Activated gamma-delta T cell treated with Interleukin-2 at 50 U/mL for 16 hours (primary cell): Measurements from ENCODE around the gene FCRL6.

ENCODE experiments used
- DNase-seq: peaks from one replicate; pipeline ENCODE4 v3.0.0-alpha.2; 2020

The FCRL6 gene, protein sequence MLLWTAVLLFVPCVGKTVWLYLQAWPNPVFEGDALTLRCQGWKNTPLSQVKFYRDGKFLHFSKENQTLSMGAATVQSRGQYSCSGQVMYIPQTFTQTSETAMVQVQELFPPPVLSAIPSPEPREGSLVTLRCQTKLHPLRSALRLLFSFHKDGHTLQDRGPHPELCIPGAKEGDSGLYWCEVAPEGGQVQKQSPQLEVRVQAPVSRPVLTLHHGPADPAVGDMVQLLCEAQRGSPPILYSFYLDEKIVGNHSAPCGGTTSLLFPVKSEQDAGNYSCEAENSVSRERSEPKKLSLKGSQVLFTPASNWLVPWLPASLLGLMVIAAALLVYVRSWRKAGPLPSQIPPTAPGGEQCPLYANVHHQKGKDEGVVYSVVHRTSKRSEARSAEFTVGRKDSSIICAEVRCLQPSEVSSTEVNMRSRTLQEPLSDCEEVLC

GRCh38 chr1:159802111-159802510 lies at the start of gene FCRL6:
Gene FCRL6 (plus strand): TSS chr1:159802360. CDS start chr1:159802425, 65 bp downstream.
- DNase-seq, result no peak

DNA sequence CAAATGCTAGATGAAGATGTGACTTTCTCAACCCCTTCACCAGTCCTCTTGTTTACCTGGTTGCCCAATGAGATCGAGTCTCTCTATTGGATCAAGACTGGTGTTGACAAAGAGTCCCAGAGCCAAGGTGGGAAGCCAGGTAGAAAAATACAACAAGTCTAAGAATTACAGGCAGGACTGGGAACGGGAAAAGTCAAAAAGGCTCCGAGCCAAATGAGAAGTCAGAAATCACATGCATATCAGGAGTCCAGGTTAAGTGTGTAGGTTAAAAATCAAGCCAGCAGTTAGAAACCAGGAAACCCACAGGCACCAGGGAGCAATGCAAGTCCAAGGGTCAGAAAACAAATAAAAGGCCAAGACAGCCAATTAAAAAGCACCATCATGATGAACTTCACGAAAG lies 48.8 kb upstream of the FCRL6 start:
- DNase-seq, result no peak

DNA sequence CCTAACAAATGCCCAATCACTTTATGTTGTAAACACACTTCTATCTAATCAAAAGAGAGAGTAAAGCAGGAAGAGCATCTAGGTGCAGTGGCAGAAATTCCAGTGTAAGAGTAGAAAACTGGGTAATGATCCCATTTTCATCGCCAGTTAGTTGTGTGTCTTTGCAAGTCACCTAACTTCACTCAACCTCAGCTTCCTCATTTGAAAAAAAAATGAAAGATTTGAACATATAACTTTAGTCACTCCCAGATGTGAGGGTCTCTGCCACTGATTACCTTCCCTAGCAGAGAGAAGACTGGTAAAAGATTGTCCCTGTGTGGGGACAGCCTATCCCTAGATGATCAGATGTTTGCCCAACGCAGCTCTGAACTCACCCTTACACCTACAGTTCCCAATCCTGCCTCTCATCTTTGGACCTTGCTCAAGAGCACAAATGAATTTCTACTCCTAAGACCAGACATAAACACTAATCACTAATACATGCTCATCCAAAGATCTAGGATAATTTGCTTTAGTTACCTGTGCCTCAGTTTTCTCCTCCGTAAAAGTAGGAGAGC lies 46.6 kb upstream of the FCRL6 start:
- no peak for DNase-seq

GRCh38 chr1:159756397-159756796 lies 45.8 kb upstream of the FCRL6 start:
- no peak for DNase-seq

GRCh38 chr1:159763686-159764085 lies 38.5 kb upstream of the FCRL6 start:
- no peak for DNase-seq

DNA sequence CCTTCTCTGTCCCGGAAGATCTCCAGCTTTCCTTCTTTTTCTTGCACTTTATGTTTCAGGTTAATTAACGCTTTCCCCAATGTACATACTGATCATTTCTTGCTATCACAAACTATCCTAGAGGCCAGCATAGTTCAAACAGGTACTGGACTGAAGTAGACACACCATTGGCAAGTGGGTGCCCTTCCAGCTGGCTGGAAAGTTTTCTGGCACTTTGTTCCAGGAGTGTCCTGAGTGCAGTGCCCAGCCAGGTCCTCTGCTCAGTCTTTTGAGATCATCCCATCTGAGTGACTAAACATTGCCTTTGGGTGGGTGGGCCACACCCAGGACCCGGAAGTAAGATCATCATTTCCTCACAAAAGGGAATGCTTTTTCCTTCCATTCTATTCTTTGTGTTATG lies 36.4 kb upstream of the FCRL6 start:
- DNase-seq, result no peak

DNA sequence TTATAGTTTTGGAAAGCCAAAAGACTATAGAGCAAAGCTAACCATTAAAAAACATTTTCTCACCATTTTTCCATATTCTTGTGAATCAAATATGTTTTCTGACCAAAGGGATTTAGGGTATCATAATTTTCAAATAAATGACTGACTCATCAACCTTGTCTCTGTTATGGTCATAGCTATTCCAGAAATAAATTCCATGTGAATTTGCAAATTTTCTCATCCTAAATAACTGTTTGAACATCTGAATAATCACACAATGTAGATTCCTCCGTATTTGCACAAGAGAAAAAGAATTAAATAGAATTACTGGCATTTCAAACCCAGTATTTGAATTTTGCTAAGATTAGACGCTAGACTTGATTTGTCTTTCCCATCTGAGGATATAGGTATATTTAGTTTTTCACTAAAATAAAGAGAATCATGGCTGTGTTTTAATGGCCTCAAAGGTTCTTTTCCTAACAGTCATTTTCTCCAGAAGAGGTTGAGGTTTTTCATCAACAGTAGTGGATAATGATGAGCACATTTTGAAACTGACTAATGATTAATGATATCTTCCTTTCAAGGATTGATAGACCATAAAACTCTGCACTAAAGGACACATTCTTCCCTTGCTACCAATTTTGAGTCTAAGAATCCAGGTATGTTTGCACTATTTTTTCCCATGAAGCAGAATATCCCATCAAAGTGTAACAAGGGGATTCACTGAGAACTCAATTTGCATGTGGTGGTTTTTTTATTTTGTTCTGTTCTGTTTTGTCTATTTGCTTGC lies 30.8 kb upstream of the FCRL6 start:
- no peak for DNase-seq

DNA sequence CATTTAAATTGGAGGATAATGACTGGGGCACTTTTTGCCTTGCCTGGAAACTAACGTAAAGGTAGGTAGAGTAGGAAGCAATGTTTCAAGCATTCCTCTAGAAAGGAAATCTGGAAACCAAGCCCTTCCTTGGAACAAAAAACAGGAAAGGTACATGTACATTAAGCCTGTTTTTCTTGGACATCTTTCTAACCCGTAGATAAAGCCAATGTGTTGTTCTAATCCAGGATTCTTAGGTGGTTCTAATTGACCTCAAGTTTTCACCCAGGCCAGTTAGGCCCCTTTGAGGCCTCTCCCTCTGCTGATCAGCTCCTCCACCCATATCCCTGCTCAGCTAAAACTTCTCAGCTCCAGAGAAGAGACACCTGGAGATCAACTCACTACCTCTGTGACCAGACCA lies 27.7 kb upstream of the FCRL6 start:
- DNase-seq, result no peak

- DNase-seq, result no peak
Observed at GRCh38 chr1:159775716-159776115, 26.4 kb upstream of the FCRL6 start.

- no peak for DNase-seq
Observed at GRCh38 chr1:159778266-159778665, 23.9 kb upstream of the FCRL6 start.

- DNase-seq, result no peak
Observed at GRCh38 chr1:159779403-159779851, 22.7 kb upstream of the FCRL6 start.

GRCh38 chr1:159780583-159781582 lies 21.3 kb upstream of the FCRL6 start, which contains the start of gene DUSP23:
Gene DUSP23 (plus strand): TSS chr1:159780962. CDS start chr1:159781101, 139 bp downstream.
- DNase-seq, result peak; percentile 94

- no peak for DNase-seq
Observed at GRCh38 chr1:159781992-159782391, 20.2 kb upstream of the FCRL6 start.

DNA sequence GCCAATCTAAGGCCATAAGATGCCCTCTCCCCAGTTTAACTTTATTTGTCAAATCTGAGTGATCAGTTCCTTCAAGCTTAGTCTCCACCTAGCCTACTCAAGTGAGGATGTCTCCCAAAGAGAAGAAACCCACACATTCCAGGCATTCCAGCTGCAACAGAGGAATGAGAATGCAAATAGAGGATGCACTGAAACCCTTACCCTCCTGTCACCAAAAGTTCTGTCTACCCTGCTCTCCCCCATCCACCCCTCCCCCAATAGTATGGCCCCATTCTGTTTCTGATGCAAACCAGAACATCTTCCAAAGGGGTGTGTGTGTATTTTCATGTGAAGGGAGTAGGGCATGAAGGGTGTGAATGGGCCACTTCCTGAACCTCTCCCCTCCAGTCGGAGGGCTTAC lies 18.4 kb upstream of the FCRL6 start:
- DNase-seq, result no peak

DNA sequence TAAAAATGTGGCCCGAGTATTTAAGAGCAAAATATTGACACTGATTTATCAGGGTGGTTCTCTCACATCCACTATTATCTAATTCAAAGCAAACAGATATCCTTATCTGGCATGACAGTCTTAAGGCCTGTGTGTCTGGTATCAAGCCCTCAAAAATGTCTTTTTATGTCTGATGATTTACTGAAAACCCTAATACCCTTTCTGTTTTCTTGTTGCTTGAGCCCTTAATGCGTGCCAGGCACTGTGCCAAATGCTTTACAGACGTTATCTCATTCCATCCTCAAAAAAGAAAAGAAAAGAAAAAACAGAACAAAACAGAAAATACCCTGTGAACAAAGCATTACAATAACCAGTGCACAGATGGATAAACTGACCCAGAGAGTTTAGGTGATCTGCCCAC lies 15.7 kb upstream of the FCRL6 start:
- DNase-seq, result no peak

DNA sequence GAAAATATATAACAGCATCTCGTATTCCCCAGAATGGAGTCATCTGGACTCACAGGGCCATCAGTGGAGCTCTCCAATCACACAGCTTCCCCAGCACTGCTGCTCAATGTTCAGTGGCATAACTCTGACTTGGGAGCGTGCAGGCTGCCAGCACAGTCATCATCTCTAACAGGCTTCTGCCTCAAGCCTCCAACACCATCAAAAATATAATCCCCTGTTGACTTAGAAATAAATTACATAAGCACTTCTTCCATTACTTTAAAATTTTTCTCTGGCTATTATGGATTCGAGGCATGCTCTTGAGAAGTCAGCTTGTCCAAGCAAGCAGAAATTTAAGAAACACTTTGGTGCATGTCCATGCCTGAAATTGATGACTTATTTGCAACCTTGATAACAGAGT lies 15.2 kb upstream of the FCRL6 start:
- no peak for DNase-seq

GRCh38 chr1:159790237-159790917 lies 11.8 kb upstream of the FCRL6 start:
- no peak for DNase-seq

DNA sequence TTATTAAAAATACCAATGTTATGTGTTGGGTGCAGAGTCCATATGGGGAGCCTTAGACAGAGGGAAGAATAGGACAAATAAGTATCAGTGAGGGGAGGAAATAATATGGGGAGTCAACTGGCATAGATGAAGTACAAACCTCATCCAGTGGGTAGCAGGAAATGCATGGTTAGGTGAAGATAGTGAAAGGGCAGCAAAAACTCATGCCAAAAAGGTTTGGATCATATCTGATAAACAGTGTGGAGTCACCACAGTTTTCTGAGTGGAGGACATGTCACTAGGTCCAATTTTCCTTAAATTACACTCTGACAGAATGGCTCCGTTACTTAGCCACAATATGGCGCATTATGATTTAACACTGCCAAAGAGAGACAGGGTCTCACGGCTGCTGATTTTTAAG lies 11.1 kb upstream of the FCRL6 start:
- no peak for DNase-seq

- DNase-seq, result no peak
Observed at GRCh38 chr1:159791461-159791860, 10.7 kb upstream of the FCRL6 start.

DNA sequence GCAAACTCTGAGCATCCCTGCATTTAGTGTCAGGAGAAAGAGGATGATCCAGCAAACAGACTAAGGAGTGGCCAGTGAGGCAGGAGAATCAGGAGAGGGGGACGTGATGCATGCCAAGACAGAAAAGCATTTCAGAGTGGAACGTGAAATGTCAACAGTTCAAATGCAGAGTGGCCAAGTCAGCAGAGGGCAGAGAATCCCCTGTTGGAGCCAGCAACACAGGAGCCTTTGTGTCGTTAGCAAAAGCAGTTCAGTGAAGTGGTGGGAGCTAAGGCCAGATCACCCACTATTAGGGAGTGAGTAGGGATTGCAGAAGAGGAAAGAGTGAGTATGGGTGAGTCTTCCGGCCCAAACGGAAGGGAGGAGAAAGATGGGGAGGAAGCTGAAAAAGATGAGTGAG lies 6.6 kb upstream of the FCRL6 start:
- no peak for DNase-seq

DNA sequence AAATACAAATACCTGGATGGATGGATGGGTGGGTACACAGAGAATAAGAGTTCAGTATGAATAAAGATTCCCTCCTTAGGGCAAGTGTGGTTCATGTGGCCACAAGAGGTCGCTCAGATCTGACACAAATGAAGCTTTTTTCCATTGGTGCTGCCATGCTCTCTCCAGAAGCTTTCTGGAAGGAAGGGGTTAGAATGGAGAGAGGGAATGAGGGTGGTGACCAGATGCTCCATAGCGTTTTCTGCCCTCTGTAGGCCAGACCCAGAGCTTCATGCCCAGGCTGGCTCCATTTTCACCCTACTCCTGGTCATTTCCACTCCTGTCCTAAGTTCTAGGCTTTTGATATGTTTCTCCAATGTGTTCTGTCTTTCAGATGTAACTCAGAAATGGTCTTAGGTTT lies 3.3 kb upstream of the FCRL6 start:
- peak; percentile 26 for DNase-seq

DNA sequence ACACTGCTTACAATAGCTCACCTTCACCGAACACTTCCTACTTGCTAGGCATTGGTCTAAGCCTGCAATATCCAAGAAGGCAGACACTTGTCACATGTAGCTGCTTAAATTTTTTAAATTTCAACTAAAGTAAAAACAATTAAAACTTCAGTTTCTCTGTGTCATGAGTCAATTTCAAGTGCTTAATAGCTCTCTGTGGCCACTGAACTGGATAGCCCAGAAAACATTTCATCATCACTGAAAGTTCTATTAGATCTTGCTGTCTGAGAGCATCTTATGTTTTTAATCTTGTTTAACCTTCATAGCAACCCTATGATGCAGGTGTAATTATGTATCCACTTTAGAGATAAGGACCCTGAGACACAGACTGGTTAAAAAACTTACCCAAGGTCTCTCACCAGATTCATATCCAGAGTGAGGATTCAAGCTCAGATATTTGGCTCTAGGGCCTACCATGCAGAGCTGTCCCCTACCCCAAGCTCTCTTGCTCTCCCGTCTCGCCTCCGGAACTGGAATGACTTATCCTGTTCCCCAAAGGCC lies 2.6 kb upstream of the FCRL6 start:
- no peak for DNase-seq
